ENCODE results near the gene TMCO1.
A peak's percentile ranks its signal among the peaks of the same experiment; 100 is the strongest.

The TMCO1 gene

DNA sequence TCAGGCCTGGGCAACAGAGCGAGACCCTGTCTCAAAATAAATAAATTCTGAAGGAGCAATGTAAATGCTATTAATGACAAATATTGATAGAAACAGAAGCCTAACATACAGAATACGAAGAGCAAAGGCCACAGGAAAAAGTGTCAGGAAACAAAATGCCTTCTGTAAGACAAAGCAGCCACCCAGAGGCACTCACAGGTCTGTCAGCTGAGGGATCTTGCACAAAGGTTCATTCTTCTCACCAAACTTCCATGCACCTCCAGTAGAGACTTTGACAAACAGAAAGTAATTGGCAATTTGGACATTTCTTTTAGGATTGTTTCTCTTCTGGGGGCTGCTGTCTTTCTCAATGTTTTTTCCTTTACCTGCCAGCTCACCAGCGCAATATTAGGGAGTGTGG lies 69.1 kb downstream of the TMCO1 start:
- in situ Hi-C loops (cut with HindIII; ENCODE audit: low sequenced_read_pairs): no loop called here
- TF ChIP-seq, protein P1, sequence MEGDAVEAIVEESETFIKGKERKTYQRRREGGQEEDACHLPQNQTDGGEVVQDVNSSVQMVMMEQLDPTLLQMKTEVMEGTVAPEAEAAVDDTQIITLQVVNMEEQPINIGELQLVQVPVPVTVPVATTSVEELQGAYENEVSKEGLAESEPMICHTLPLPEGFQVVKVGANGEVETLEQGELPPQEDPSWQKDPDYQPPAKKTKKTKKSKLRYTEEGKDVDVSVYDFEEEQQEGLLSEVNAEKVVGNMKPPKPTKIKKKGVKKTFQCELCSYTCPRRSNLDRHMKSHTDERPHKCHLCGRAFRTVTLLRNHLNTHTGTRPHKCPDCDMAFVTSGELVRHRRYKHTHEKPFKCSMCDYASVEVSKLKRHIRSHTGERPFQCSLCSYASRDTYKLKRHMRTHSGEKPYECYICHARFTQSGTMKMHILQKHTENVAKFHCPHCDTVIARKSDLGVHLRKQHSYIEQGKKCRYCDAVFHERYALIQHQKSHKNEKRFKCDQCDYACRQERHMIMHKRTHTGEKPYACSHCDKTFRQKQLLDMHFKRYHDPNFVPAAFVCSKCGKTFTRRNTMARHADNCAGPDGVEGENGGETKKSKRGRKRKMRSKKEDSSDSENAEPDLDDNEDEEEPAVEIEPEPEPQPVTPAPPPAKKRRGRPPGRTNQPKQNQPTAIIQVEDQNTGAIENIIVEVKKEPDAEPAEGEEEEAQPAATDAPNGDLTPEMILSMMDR (IDR thresholded peaks at IDR 0.05; ENCODE audit: low read depth, low read length): no peak
- DNase-seq (ENCODE audit: low read depth, low spot score): no peak
- no peak overlapping the region for H3K4me3 ChIP-seq (ENCODE audit: low read depth, low read length)

DNA sequence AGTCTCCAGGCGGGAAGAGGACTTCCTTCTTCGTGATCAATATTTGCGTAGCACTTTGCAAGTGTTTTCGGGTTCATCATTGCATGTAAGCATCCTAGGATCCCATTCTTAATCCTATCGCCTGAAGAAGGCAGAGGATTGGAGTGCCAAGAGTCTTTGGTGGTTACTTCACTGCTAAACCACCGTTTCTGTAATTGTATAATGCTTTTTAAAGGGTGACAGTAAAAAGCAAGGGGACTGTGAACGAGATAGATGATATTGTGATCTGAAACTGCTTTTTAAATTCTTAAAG lies 70.0 kb downstream of the TMCO1 start:
- no peak for DNase-seq (ENCODE audit: low read depth, low spot score)
- TF ChIP-seq, protein P1 (IDR thresholded peaks at IDR 0.05; ENCODE audit: low read depth, low read length): no peak
- peak overlapping the region; percentile 66 for H3K4me3 ChIP-seq (ENCODE audit: low read depth, low read length)
- in situ Hi-C loops (cut with HindIII; ENCODE audit: low sequenced_read_pairs): no loop called here

DNA sequence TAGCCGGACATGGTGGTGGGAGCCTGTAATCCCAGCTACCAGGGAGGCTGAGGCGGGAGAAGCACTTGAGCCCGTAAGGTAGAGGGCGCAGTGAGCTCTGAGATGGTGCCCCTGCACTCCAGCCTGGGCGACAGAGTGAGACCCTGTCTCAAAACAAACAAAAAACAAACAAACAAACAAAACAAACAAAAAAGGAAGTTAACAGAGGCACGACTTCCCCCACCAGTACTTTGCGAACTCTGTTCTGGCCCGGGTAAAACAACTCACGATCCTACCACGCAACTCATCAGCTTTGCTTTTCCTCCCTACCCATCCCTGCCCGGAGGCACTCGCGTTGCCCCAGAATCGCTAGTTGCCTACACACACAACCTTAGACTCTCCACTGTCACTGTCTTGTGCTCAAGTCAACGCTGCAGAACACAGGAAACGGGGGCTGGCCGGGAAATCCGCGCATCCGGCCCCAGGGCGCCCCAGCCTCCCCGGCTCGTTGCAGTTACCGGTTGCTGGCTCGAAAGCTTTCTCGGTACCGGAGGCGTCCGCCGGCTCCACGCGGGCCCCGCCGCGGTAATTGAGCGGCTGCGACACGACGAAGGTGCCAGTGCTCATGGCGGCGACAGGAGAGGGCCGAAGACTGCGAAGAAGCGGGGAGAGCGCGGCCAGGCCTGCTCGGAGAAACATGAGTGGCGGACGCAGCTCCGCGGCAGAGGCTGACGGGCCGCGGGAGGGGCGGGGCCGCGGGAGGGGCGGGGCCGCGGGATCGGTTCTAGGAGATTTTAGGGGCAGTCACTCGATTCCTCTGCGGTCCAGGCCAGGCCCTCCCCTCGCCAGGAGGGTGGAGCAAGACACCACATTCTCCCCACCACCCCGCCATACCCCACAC lies 70.5 kb downstream of the TMCO1 start, which contains the start of gene ALDH9A1:
Gene ALDH9A1, minus strand, starts transcription at position 682 of the 880 bp plus-strand sequence. Its CDS starts 4 bp downstream, at position 678.
- peak; percentile 84 for DNase-seq (ENCODE audit: low read depth, low spot score)
- TF ChIP-seq, protein P1 (IDR thresholded peaks at IDR 0.05; ENCODE audit: low read depth, low read length): peak; percentile 40
- in situ Hi-C loops (cut with HindIII; ENCODE audit: low sequenced_read_pairs): no loop called here
- H3K4me3 ChIP-seq (ENCODE audit: low read depth, low read length): peak within 1 kb of the TSS; percentile 66

DNA sequence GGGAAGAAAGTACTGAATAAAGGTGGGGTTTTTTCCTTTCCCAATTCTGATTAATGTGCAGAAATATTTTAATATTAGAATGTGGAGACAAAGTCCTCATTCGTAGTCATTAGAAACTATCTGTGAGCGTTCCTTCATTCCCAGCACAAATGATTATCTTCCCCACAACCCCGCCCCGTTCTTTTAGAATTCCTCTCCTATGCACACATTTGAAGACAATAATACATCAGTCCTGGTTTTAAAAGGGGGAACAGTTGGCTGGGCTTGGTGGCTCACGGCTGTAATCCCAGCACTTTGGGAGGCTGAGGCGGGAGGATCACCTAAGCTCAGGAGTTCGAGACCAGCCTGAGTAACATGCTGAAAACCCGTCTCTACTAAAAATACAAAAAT lies 71.2 kb downstream of the TMCO1 start:
- peak overlapping the region; percentile 66 for H3K4me3 ChIP-seq (ENCODE audit: low read depth, low read length)
- TF ChIP-seq, protein P1 (IDR thresholded peaks at IDR 0.05; ENCODE audit: low read depth, low read length): no peak
- in situ Hi-C loops (cut with HindIII; ENCODE audit: low sequenced_read_pairs): no loop called here

DNA sequence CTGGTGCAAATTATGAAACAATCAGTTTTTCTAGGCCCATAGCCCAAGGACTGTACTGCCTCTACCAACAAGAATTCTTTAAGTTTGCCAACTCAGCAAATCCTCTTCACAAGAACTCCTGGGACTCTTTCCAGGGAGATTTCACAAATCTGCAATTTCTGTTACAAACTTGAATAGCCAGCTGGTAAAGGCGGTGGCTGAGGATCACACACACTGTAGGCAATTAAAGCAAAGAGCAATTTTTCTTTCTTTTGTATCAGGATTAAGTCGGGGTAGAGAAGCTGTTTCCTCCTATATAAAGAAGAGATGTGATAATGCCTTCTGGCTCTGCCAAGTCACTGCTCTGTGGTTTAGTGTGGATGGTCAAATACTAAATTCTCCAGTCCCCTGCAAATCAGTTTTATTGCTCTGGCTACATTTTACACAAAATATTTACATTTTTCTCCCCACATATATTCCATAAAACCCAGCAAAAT lies 72.0 kb downstream of the TMCO1 start:
- in situ Hi-C loops (cut with HindIII; ENCODE audit: low sequenced_read_pairs): no loop called here
- H3K4me3 ChIP-seq (ENCODE audit: low read depth, low read length): peak overlapping the region; percentile 66
- peak; percentile 91 for DNase-seq (ENCODE audit: low read depth, low spot score)
- TF ChIP-seq, protein P1 (IDR thresholded peaks at IDR 0.05; ENCODE audit: low read depth, low read length): no peak

More for the DNA sequence above, 71.2 kb downstream of the TMCO1 start:
- DNase-seq (ENCODE audit: low read depth, low spot score): no peak

DNA sequence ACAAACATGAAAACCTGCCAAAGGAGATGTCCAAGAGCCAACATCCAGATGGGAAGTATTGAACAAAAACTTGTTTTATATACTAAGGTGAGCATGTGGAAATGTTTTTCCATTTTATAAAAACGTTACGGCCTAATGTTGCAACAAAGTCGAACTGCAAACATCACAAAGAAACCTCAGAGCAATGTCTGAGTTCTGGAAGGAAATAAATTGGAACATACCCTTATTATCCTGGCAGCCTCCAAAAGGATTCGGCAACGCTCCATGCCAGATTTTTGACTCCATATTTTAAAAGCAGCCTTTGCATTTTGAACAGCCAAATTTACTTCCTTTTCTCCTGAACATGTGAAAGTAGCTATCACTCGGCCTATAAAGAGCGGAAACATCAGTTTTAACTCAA lies 73.6 kb downstream of the TMCO1 start:
- no peak for DNase-seq (ENCODE audit: low read depth, low spot score)

More for the DNA sequence above, 73.6 kb downstream of the TMCO1 start:
- TF ChIP-seq, protein P1 (IDR thresholded peaks at IDR 0.05; ENCODE audit: low read depth, low read length): no peak
- H3K4me3 ChIP-seq (ENCODE audit: low read depth, low read length): no peak overlapping the region
- in situ Hi-C loops (cut with HindIII; ENCODE audit: low sequenced_read_pairs): no loop called here
